Effector memory CD4-positive, alpha-beta T cell (primary cell): ENCODE data around the gene BTBD17.

ENCODE experiments used
- DNase-seq, 3 donors: peaks; one replicate each; pipeline ENCODE4 v3.0.0-alpha.2; 2020
- H3K27ac ChIP-seq: 2 replicates; pipeline ENCODE4 v1.7.0; 2013; ENCODE audit warnings: mild to moderate bottlenecking, low read length, moderate library complexity; ENCODE audit not compliant: insufficient read depth, poor library complexity, severe bottlenecking
- H3K27me3 ChIP-seq: replicated peaks from 2 replicates; pipeline ENCODE4 v1.7.0; 2013; ENCODE audit warnings: mild to moderate bottlenecking, low read length; ENCODE audit not compliant: insufficient read depth, control insufficient read depth, poor library complexity, severe bottlenecking
- H3K36me3 ChIP-seq: 2 replicates; pipeline ENCODE4 v1.7.0; 2013; ENCODE audit warnings: mild to moderate bottlenecking, low read length, moderate library complexity; ENCODE audit not compliant: control insufficient read depth, insufficient read depth
- H3K4me1 ChIP-seq: 2 replicates; pipeline ENCODE4 v1.7.0; 2013; ENCODE audit warnings: low read length, mild to moderate bottlenecking; ENCODE audit not compliant: control insufficient read depth, insufficient read depth, poor library complexity, severe bottlenecking
- H3K4me3 ChIP-seq: 2 replicates; pipeline ENCODE4 v1.7.0; 2013; ENCODE audit warnings: low read length, low read depth, mild to moderate bottlenecking; ENCODE audit not compliant: insufficient read depth, poor library complexity, severe bottlenecking
- H3K9me3 ChIP-seq: 2 replicates; pipeline ENCODE4 v1.7.0; 2013; ENCODE audit warnings: mild to moderate bottlenecking, low read length, moderate library complexity; ENCODE audit not compliant: control insufficient read depth

BTBD17 gene

GRCh38 chr17:74396567-74396966 lies 34.9 kb upstream of the BTBD17 start:
- Histone ChIP-seq H3K4me1 (no peaks in the 10 kb centered on the region), H3K36me3 (no peaks in the 10 kb centered on the region), H3K9me3 (no peaks in the 10 kb centered on the region), H3K27ac (no peak overlapping the region), H3K4me3 (no peak overlapping the region), H3K27me3 (no peaks in the 10 kb centered on the region)
- DNase-seq: no peak

GRCh38 chr17:74394977-74395376 lies 33.3 kb upstream of the BTBD17 start:
- no peaks in the 10 kb centered on the region for H3K36me3 ChIP-seq
- no peaks in the 10 kb centered on the region for H3K27me3 ChIP-seq
- DNase-seq: no peak
- no peak overlapping the region for H3K27ac ChIP-seq
- H3K4me1 ChIP-seq: no peaks in the 10 kb centered on the region
- no peak overlapping the region for H3K4me3 ChIP-seq
- no peaks in the 10 kb centered on the region for H3K9me3 ChIP-seq

GRCh38 chr17:74394275-74394950 lies 32.7 kb upstream of the BTBD17 start:
- H3K27ac ChIP-seq: no peak overlapping the region
- H3K27me3 ChIP-seq: no peaks in the 10 kb centered on the region
- no peaks in the 10 kb centered on the region for H3K4me1 ChIP-seq
- H3K4me3 ChIP-seq: no peak overlapping the region
- no peak for DNase-seq
- H3K36me3 ChIP-seq: no peaks in the 10 kb centered on the region
- no peaks in the 10 kb centered on the region for H3K9me3 ChIP-seq

- no peaks in the 10 kb centered on the region for H3K27me3 ChIP-seq
- H3K9me3 ChIP-seq: no peaks in the 10 kb centered on the region
- H3K4me1 ChIP-seq: no peaks in the 10 kb centered on the region
- no peaks in the 10 kb centered on the region for H3K36me3 ChIP-seq
- H3K4me3 ChIP-seq: no peak overlapping the region
- H3K27ac ChIP-seq: no peak overlapping the region
- DNase-seq: no peak
Measured at GRCh38 chr17:74393346-74393942, 31.8 kb upstream of the BTBD17 start.

- no peaks in the 10 kb centered on the region for H3K27me3 ChIP-seq
- no peak overlapping the region for H3K4me3 ChIP-seq
Measured at GRCh38 chr17:74392848-74393247, 31.2 kb upstream of the BTBD17 start.

GRCh38 chr17:74391771-74392170 lies 30.1 kb upstream of the BTBD17 start:
- no peak for DNase-seq
- H3K9me3 ChIP-seq: no peaks in the 10 kb centered on the region
- no peaks in the 10 kb centered on the region for H3K4me1 ChIP-seq
- no peaks in the 10 kb centered on the region for H3K36me3 ChIP-seq
- no peak overlapping the region for H3K4me3 ChIP-seq
- no peaks in the 10 kb centered on the region for H3K27me3 ChIP-seq
- no peak overlapping the region for H3K27ac ChIP-seq

More at GRCh38 chr17:74392848-74393247, 31.2 kb upstream of the BTBD17 start:
- no peak for DNase-seq
- Histone ChIP-seq H3K4me1 (no peaks in the 10 kb centered on the region), H3K36me3 (no peaks in the 10 kb centered on the region), H3K27ac (no peak overlapping the region), H3K9me3 (no peaks in the 10 kb centered on the region)

GRCh38 chr17:74390680-74391653 lies 29.3 kb upstream of the BTBD17 start:
- H3K9me3 ChIP-seq: no peaks in the 10 kb centered on the region
- no peak for DNase-seq
- no peaks in the 10 kb centered on the region for H3K4me1 ChIP-seq
- no peak overlapping the region for H3K27ac ChIP-seq
- no peak overlapping the region for H3K4me3 ChIP-seq
- H3K27me3 ChIP-seq: no peaks in the 10 kb centered on the region
- no peaks in the 10 kb centered on the region for H3K36me3 ChIP-seq

GRCh38 chr17:74389937-74390679 lies 28.4 kb upstream of the BTBD17 start:
- Histone ChIP-seq H3K4me1 (no peaks in the 10 kb centered on the region), H3K4me3 (no peak overlapping the region), H3K9me3 (no peaks in the 10 kb centered on the region), H3K27ac (no peak overlapping the region), H3K36me3 (no peaks in the 10 kb centered on the region), H3K27me3 (no peaks in the 10 kb centered on the region)
- DNase-seq: no peak

GRCh38 chr17:74389084-74389753 lies 27.6 kb upstream of the BTBD17 start:
- Histone ChIP-seq H3K27ac (no peak overlapping the region), H3K27me3 (no peaks in the 10 kb centered on the region), H3K4me1 (no peaks in the 10 kb centered on the region), H3K36me3 (no peaks in the 10 kb centered on the region), H3K4me3 (no peak overlapping the region), H3K9me3 (no peaks in the 10 kb centered on the region)
- DNase-seq: no peak
